HG03442 (cell line): ENCODE data around the gene BCL3.

Experiments used
- ATAC-seq: cut with Tn5 transposase; IDR thresholded peaks from one replicate; pipeline ENCODE4 v1.9.1; 2021; ENCODE audit warnings: mild to moderate bottlenecking, moderate library complexity; ENCODE audit not compliant: unreplicated experiment

BCL3 gene

GRCh38 chr19:44785271-44785670 is 36.8 kb downstream of the BCL3 start:
- ATAC-seq: no peak

DNA sequence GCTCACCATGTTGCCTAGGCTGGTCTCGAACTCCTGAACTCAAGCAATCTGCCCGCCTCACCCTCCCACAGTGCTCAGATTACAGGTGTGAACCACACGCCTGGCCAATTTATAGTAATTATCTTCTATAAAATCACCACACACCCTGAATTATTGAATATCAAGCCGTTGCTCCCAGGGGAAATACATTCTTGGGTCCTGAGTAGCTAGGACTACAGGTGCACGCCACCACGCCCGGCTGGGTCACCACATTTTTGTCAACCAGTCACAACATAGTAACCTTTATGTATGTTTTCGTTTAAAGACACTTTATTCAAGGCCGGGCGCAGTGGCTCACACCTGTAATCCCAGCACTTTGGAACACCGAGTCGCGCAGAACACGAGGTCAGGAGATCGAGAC is 37.5 kb downstream of the BCL3 start:
- no peak for ATAC-seq

DNA sequence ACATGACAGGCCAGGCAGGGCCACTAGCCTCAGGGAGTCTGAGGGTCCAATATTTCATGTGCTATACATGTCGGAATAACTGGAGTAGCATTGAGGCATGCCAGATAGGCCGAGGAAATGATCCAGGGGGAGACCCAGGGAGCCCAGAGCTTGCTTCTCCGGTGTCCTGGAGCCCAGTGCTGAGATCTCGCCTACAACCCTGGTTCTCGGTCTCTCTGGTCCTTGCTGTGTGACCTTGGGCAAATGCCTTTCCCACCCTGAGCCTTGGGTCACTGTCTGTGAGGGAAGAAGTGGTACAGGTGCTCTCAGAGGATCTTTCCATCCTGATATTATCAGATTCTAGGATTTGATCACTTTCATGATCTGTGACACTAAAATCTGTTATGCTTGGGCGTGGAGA is 40.5 kb downstream of the BCL3 start:
- ATAC-seq: no peak

DNA sequence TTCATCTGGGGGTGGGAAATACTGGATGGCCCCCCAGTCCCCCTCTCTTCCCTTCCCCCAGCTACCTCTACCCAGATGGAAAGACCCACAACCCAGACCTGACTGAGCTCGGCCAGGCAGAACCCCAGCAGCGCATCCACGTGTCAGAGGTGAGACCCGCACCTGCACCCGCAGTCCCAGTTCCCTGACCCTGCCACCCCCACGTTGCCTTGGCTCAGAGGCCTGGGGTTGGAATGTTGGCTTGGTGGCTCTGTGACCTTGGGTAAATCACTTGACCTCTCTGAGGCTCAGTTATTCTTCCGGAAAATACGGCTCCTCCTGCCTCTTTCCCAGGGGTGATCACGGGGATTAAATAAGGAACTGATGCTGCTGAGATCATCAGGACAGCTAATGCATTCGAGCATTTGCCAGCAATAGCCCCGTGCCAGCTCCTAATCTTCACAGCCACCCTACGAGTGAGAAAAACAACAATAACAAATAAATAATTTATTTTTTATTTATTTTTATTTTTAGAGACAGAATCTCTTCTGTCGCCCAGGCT is 41.5 kb downstream of the BCL3 start:
- no peak for ATAC-seq

DNA sequence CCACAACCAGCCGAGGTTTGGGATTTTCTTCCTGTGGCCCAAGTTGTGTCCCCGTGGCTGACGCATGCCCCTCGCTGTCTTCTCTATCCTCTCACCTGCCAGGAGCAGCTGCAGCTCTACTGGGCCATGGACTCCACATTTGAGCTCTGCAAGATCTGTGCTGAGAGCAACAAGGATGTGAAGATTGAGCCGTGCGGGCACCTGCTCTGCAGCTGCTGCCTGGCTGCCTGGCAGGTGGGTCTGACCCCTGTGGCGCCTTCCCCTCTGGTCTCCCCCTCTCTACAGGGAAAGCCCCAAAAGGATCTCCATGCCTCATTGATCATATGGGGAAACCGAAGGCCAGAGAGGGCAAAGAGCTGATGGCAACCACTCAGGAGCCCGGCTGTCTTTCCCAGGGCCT is 43.8 kb downstream of the BCL3 start:
- ATAC-seq: no peak

DNA sequence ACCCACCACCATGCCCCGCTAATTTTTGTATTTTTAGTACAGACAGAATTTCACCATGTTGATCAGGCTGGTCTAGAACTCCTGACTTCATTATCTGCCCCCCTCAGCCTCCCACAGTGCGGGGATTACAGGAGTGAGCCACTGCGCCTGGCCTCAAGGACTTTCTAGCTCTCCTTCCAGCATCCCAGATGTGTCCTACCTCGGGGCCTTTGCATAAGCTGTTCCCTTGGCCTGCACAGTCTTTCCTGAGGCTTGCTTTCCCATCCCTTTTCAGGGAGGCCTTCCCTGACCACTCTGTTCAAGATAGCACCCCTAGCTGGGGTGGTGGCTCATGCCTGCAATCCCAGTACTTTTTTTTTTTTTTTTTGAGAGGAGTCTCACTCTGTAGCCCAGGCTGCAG is 46.1 kb downstream of the BCL3 start:
- ATAC-seq: no peak

DNA sequence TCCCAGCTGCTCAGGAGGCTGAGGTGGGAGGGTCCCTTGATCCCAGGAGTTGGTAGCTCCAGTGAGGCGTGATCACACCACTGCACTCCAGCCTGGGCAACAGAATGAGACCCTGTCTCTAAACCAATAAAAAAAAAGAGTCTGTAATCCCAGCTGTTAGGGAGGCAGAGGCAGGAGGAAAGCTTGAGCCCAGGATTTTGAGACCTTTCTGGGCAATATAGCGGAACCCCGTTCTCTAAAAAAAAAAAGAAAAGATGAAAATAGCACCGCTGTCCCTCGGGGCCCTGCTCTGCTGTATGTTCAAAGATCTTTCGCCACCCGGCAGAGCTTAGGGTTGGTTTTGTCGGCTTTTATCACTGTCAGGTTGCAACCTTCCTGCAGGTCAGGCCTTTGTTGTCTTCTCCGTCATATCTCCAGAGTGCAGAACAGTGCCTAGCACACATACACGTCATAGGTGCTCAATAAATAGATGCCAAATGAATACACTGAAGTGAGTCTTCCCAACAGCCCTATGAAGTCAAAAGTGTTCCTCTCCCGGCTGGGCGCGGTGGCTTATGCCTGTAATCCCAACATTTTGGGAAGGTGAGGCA is 47.0 kb downstream of the BCL3 start:
- ATAC-seq: no peak

DNA sequence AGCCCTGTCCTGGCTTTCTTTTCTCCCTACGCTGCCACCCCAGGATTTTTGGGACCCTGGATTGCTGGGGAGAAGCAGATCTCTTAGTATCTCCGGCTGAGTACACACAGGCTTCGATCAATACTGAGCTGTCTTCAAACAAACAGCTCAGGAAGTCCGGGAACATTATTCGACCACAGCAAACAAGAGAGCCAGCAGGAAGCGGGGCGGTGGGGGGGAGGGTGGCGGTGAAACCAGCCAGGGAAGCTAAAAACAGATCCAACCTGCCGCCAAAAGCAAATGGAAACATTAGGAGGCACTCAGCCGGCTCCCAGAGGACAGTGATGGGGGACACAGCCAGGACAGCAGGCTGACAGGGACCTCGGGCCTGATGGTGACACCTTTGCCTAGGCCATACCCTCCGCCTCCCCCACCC is 48.2 kb downstream of the BCL3 start:
- ATAC-seq: no peak

GRCh38 chr19:44799627-44800346 is 51.3 kb downstream of the BCL3 start:
- no peak for ATAC-seq

- ATAC-seq: peak; percentile 71
These were observed 52.0 kb downstream of the BCL3 start for GRCh38 chr19:44800461-44800860.

DNA sequence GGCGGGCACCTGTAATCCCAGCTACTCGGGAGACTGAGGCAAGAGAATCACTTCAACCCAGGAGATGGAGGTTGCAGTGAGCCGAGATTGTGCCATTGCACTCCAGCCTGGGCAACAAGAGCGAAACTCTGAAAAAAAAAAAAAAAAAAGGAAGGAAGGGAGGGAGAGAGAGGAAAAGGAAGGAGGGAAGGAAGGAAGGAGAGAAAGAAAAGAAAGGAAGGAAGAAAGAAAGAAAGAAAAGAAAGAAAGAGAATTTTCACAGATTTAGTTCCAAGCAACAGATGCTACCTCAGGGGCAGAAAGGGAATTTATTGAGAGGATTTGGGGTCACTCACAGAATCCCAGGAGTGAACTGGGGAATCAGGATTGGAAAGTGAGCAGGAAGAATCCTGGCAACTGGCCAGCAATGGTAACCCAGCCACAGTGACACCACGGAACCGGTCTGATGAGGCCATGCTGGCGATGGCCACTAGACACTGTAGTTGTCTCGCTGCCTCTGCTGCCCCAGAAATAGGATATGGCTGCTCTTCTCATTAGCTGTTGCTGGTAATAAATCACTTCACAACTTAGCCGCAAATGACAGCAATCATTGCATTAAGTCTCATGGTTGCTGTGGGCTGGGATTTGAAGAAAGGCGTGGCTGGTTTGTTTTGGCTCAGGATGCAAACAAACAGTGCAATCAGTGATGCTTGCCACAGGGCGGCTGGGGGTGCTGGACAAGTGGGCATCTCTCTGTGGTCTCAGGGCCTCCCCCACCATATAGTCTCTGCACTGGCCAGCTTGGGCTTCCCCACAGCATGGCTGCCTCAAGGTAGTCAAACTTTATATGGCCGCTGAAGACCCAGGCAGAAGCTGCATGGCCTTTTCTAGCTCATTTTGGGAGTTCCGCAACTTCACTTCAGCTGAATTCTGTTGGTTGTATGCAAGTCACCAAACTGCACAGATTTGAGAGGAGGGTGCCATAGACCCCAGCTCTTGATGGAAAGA is 55.2 kb downstream of the BCL3 start:
- ATAC-seq: no peak

DNA sequence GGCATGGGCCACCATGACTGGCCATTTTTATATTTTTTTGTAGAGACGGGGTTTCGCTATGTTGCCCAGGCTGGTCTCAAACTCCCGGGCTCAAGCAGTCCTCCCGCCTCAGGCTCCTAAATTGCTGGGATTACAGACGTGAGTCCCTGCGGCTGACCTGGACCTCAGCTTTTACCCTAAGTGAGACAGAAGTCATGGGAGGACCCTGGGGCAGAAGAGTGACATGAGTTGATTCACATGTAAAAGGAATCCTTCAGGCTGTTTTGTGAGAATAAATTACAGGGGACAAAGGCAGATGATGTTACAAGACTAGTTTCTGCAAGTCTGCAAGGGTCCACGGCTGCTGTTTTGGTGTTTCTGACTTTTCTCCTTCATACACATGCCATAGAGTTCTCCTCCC is 57.8 kb downstream of the BCL3 start:
- ATAC-seq: no peak

GRCh38 chr19:44807162-44807561 is 58.7 kb downstream of the BCL3 start:
- no peak for ATAC-seq

- no peak for ATAC-seq
These were observed 59.3 kb downstream of the BCL3 start for GRCh38 chr19:44807652-44808462.

DNA sequence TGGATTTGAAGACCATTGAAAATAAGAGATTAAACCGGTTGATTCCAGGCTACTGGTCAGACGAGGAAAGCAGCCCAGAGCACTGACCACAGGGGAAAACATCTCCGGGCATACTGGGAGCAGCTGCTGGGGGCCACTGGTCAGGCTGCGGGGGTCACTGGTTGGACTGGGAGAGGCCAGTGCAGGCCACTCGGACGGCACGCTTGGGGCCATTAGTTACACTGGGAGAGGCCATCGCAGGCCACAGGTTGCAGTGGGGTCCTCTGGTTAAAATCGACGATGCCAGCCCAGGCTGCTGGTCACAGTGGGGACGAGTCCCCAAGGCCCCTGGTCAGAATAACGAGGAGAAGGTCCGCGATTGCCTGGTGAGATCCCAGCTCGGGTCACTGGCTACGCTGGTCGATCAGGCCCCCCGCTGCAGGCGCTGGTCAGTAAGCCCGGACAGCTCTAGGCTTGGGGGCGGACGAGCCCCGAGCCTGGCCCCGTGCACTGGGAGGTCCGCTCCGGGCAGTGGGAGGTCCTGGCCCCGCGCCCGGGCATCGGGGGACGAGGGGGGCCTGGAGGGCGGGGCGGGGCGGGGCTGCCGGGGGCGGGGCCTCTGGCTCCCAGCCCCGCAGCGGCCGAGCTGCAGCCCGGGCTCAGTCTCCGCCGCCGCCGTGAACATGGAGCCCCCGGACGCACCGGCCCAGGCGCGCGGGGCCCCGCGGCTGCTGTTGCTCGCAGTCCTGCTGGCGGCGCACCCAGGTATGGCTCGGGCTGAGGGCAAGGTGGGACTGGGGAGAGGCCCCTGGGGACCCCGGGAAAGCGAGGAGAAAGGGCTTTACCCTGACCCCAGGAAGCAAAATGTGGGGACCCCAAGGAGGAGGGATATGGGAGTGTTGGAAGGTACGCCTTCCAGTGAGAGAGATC is 60.2 kb downstream of the BCL3 start, which contains the start of gene BCAM:
Gene BCAM, plus strand, starts transcription at position 641 of the 909 bp plus-strand sequence. Its CDS starts 22 bp downstream, at position 663.
- no peak for ATAC-seq
